HepG2 (cell line): ENCODE measurements around the gene NAV1.

ENCODE experiments used
- FOXA3 ChIP-seq: IDR thresholded peaks from 2 replicates; pipeline ENCODE4 v1.6.1; 2016; ENCODE audit warnings: missing genetic modification reagents, missing compliant biosample characterization
- TBL1XR1 ChIP-seq: fragments of 150-350 bp; IDR thresholded peaks from 2 replicates; pipeline ENCODE4 v1.6.1; 2014; ENCODE audit warnings: borderline replicate concordance, low read length; ENCODE audit not compliant: partially characterized antibody

- no peak for TF ChIP-seq TBL1XR1
- TF ChIP-seq FOXA3 (CRISPR knock-in tag) = no peak
Observed at GRCh38 chr1:201562659-201563405, 23.9 kb downstream of the NAV1 start.
